Adipocyte (in vitro differentiated cells): ENCODE measurements around the gene LRRC46.

ENCODE experiments used
- DNase-seq: peaks from one replicate; pipeline ENCODE4 v3.0.0-alpha.2; 2015; ENCODE audit warnings: low read depth
- H3K27me3 ChIP-seq: replicated peaks from 2 replicates; pipeline ENCODE4 v1.7.0; 2013; ENCODE audit warnings: mild to moderate bottlenecking, low read length, moderate library complexity; ENCODE audit not compliant: control insufficient read depth, insufficient read depth
- H3K36me3 ChIP-seq: 2 replicates; pipeline ENCODE4 v1.7.0; 2013; ENCODE audit warnings: low read length, mild to moderate bottlenecking, moderate library complexity; ENCODE audit not compliant: control insufficient read depth, insufficient read depth, severe bottlenecking
- H3K4me1 ChIP-seq: 2 replicates; pipeline ENCODE4 v1.7.0; 2013; ENCODE audit warnings: mild to moderate bottlenecking, low read length, moderate library complexity; ENCODE audit not compliant: control insufficient read depth, insufficient read depth
- H3K4me3 ChIP-seq: 2 replicates; pipeline ENCODE4 v1.7.0; 2013; ENCODE audit warnings: mild to moderate bottlenecking, low read length, moderate library complexity
- H3K9ac ChIP-seq: 2 replicates; pipeline ENCODE4 v1.7.0; 2013; ENCODE audit warnings: mild to moderate bottlenecking, low read length, moderate library complexity
- H3K9me3 ChIP-seq: 2 replicates; pipeline ENCODE4 v1.7.0; 2013; ENCODE audit warnings: mild to moderate bottlenecking, low read length, moderate library complexity; ENCODE audit not compliant: control insufficient read depth

LRRC46 gene

DNA sequence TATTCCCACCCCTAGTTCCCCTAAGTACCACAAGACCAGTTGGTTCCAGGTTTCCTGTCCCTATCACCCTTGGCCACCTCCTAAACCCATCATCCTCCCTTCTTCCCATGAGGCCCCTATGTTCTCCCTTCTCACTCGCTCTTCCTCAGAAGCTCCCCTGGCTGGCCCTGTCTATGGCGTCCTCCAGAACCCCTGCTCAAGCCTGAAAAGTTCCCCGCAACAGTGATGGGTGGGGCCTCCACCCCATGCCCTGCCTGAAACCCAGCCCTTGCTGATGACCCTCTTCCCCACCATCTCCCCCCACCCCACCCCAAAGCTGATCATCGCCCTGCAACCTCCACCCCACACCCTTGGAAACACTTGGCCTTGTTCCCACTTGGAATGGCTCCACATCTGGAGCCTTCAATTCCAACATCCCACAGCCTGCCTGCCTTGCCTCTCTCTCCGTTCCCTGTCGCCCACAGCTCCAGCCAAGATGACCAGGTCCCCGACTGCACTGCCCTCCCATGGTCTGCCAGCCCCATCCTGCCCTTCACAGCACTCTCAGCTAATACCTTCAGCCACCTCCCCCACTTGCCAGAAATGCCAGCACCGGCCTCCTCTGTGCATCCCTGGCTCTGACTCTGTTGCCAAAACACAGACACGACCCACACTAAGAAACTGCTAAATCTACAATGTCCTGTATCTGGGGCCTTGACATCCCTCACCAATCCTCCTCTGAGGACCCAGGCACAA, 20.4 kb upstream of the LRRC46 start:
- H3K4me1 ChIP-seq, result peaks cover 22% of the 10 kb centered on the region
- no peak for DNase-seq
- peaks cover 2% of the 10 kb centered on the region for H3K36me3 ChIP-seq
- H3K27me3 ChIP-seq, result peaks cover 9% of the 10 kb centered on the region
- no peaks in the 10 kb centered on the region for H3K9me3 ChIP-seq
- H3K4me3 ChIP-seq, result no peak overlapping the region
- no peak overlapping the region for H3K9ac ChIP-seq

DNA sequence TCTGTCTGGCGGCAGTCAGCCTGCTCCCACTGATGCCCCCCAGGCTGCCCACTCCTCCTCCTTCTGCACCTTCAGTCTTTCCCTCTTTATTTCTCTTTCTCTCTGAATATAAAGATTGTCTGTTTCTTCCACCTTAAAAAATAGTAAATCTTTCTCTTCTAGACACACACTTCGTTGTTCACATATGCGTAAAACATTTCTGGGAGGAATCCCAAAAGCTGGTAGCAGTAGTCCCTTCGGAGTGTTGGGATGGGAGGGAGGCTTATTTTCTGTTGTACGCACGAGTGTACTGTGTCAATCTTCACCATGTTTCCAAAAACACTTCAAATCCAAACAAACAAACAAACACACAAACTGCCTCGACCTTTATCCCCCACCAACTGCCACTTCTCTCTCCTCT, 19.8 kb upstream of the LRRC46 start:
- Histone ChIP-seq H3K36me3 (peaks cover 2% of the 10 kb centered on the region), H3K9ac (no peak overlapping the region), H3K4me3 (no peak overlapping the region), H3K4me1 (peaks cover 22% of the 10 kb centered on the region), H3K9me3 (no peaks in the 10 kb centered on the region), H3K27me3 (peaks cover 5% of the 10 kb centered on the region)
- DNase-seq, result no peak

DNA sequence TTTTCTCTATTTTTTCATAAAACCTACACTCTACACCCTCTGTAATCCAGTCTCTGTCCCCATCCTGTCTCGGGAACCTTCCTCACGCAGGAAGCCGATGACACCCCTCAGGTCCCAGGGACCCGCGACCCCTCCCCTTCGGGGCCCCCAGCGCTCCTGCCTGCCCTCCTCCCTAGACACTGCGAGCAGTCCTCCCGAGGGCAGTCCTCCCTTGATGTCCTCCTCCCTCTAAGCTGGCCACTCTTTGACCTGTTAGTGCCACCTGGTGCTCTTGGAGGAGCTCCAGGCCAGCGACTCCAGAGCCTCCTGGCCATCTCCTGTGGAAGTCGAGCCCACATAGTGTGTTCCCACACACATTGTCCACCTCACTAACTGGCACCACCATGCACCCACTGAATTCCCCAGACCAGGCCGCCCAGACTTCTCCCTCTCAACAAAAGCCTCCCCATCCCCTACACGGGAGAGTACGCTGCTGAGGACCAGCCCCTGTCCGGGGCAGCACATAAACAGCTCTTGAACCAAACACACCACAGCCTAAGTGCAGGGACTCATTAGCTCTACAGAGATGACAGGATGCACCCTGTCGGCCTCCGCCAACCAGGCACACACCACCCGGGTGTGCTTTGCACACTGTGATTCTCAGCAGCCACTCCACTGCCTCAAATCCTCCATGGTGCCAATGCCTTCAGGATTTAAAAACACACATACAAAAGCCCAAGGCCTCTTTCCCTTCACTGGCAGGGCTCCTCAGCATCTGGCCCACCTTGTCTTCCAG, 19.1 kb upstream of the LRRC46 start:
- H3K4me3 ChIP-seq, result no peak overlapping the region
- no peaks in the 10 kb centered on the region for H3K27me3 ChIP-seq
- DNase-seq, result no peak
- no peaks in the 10 kb centered on the region for H3K36me3 ChIP-seq
- no peaks in the 10 kb centered on the region for H3K9me3 ChIP-seq
- H3K9ac ChIP-seq, result no peak overlapping the region
- peaks cover 22% of the 10 kb centered on the region for H3K4me1 ChIP-seq

DNA sequence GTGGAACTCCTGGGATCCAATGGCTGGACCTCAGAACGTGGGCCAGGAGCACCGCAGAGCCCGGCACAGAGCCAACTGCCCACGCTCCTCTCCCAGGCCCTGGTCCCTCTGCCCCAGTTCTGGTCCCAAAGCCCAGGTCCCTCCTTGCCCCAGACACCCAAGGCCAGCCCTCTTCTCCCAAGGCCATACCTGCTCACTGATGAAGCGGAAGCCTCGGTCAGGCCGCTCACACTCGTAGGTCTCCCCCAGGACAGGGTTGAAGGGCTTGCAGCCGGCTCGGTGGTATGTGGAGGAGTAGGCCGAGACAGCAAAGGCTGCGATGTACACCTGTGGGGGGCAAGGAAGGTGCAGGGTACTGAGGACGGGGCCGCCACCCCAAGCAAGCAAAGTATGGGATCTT, 18.4 kb upstream of the LRRC46 start:
- no peak for DNase-seq
- no peak overlapping the region for H3K9ac ChIP-seq
- H3K36me3 ChIP-seq, result no peaks in the 10 kb centered on the region

DNA sequence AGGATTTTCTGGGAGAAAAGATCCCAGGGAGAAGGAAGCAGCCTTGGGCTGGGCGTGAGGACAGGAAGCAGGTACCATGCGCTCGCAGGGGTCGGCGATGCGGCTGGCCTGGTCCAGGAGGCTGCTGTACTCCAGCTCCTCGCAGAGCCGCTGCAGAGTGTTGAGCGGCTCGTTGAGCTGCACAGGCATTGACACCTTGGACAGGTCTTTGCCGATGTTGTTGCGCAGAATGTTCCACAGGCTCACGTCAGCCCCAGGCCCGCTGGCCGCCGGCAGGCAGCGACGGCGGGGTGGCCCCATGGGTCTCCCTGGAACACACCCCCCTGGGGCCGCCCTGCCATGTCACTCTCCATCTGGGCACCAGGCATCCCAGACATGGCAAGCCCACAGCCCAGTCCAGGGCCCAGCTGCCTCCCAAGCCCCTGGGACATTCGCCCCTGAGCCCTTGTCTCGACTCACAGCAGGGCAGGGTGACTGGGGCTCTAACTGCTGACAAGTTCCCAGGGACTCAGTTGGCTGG, 17.9 kb upstream of the LRRC46 start:
- Histone ChIP-seq H3K9me3 (no peaks in the 10 kb centered on the region), H3K27me3 (no peaks in the 10 kb centered on the region), H3K4me3 (no peak overlapping the region), H3K36me3 (no peaks in the 10 kb centered on the region), H3K4me1 (peaks cover 22% of the 10 kb centered on the region), H3K9ac (no peak overlapping the region)
- no peak for DNase-seq

More for the DNA sequence above, 18.4 kb upstream of the LRRC46 start:
- Histone ChIP-seq H3K4me1 (peaks cover 22% of the 10 kb centered on the region), H3K27me3 (no peaks in the 10 kb centered on the region), H3K4me3 (no peak overlapping the region), H3K9me3 (no peaks in the 10 kb centered on the region)

DNA sequence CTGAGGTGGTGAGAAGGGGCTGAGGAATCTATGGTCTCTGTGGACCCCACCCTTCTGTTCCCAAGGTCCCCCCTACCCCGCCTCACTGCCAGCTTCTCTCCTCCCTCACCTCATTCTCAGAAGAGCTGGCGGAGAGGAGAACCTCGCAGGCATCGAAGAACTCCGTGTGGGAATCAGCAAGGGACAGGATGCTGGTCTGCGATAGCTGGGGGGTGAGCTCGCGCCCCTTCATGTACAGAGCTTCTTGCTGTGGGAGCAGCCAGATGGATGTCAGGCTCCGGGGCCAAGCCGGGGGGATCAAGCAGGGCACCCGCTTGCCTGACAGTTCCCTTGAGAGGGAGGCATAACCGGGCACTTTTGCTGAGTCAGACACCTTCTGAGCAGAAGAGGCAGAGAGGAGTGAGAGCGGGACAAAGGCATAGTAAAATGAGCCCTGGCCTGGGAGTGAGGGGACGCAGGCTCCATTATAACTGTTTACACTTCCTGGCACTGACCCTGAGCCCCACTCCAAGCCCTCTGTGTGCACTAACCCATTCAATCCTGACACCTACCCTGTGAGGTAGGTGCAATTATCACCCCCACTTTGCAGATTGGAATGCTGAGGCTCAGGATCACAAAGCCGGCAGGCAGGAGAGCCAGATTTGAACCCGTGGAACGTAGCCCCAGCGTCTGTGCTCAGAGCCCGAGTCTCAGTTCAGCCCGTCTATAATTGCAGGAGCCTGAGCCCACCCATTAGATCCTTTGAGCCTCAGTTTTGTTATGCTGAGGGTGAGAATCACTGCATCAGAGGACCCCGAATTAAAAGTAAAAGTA, 16.2 kb upstream of the LRRC46 start:
- no peak for DNase-seq
- H3K4me3 ChIP-seq, result no peak overlapping the region
- no peaks in the 10 kb centered on the region for H3K9me3 ChIP-seq
- H3K36me3 ChIP-seq, result no peaks in the 10 kb centered on the region
- peaks cover 9% of the 10 kb centered on the region for H3K4me1 ChIP-seq
- H3K9ac ChIP-seq, result no peak overlapping the region
- H3K27me3 ChIP-seq, result no peaks in the 10 kb centered on the region

DNA sequence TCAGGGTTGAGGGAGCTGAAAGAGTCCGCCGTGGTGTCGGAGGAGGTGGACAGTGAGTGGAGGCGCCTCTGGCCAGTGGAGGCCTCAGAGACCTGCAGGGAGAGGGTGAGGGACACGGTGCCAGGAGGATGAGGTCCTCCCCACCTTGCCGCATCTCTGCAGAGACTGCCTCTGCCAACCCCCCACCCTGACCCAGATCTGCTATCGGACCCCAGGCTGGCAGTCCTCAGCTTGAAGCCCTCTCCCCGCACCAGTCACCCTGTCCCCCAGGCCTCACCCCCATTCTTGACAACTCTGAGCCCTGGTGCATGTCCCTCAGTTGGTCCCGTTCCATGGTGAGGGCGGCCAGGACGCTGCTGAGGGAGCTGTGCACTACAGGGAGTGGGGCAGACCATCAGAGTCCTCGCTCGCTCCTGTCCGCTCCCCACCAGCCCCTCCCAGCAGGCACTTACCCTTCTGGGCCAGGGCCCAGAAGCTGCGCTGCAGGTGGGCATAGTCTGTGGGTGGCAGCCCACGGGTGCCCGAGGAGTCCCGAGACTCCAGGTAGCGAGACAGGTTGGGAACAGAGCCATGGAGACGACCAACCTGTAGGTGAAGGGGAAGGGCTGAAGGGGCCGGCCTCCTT, 15.2 kb upstream of the LRRC46 start:
- no peak for DNase-seq
- Histone ChIP-seq H3K9ac (no peak overlapping the region), H3K4me3 (no peak overlapping the region), H3K36me3 (no peaks in the 10 kb centered on the region), H3K27me3 (no peaks in the 10 kb centered on the region), H3K4me1 (peaks cover 4% of the 10 kb centered on the region), H3K9me3 (no peaks in the 10 kb centered on the region)

DNA sequence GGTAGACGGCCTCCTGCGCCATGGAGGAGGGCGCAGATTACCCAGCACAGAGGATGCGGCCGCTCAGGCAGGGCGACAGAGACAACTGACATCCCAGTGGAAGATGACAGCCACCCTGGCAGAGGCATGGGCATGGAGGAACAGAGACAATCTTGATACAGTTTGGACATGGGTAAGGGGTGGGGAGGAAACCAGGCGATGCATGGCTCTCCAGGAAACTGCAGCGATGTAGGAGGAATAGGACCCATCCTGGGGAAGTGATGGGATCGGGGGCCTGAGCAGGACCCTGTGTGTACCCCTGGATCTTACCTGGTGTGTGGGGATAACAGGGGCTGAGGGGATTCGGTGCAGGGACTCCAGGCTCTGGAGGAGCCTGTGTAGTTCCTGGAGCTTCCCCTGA, 14.5 kb upstream of the LRRC46 start:
- no peak overlapping the region for H3K9ac ChIP-seq
- no peaks in the 10 kb centered on the region for H3K36me3 ChIP-seq
- no peaks in the 10 kb centered on the region for H3K27me3 ChIP-seq
- H3K9me3 ChIP-seq, result no peaks in the 10 kb centered on the region
- DNase-seq, result no peak
- peaks cover 8% of the 10 kb centered on the region for H3K4me1 ChIP-seq
- H3K4me3 ChIP-seq, result no peak overlapping the region

DNA sequence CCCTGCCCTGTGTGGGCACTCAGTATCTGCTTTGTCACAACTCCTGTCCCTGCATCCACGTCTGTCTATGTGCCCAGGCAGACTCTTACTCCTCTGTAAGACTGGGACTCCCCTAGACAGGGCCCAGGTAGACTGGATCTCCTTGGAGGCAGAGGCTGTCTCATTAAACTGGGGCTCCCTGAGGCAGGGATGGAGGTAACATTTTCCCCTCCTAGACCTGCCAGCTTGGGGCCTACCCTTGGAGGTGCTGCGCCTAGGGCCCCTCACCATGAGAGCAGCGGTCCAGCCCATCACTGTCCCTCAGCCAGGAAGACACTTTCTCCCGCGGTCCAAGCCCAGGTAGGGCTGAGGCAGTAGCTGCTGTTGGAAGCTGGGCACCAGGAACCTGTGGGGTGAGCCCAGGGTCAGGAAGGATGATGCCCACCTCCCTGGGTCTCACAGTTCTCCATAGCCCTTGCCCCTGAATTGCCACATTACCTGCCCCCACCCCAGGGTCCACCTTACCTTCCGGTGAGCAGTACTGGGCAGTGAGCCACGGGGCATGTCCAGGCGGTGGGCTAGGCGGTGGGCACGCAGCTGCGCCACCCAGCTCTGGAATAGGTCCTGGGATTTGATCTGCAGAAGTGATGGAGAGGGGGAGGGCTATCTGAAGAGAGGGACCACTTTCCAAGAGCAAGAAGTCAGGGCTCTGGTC, 13.3 kb upstream of the LRRC46 start:
- peaks cover 13% of the 10 kb centered on the region for H3K4me1 ChIP-seq
- no peak overlapping the region for H3K9ac ChIP-seq
- no peak overlapping the region for H3K4me3 ChIP-seq
- H3K27me3 ChIP-seq, result no peaks in the 10 kb centered on the region
- H3K9me3 ChIP-seq, result no peaks in the 10 kb centered on the region
- H3K36me3 ChIP-seq, result peaks cover 1% of the 10 kb centered on the region
- DNase-seq, result no peak

DNA sequence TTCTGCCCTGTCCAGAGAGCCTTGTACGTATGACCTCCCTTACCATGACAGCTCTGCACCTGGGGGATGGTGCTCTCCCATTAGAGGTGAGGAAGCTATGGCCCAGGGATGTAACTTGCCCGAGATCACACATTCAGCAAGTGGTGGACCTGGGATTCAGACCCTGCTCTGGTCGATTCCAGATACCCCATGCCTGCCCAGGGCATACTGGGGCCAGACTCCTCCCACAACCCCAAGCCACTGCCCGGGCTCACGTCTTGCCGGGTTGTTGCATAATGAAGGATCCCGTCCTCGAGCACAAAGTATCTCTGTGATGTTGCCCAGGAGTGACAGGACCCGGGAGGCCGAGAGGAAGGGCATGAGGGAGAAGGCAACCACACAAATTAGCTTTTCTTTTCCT, 12.0 kb upstream of the LRRC46 start:
- H3K27me3 ChIP-seq, result no peaks in the 10 kb centered on the region
- DNase-seq, result no peak

More for the DNA sequence above, 12.0 kb upstream of the LRRC46 start:
- H3K9ac ChIP-seq, result no peak overlapping the region
- no peaks in the 10 kb centered on the region for H3K9me3 ChIP-seq
- H3K36me3 ChIP-seq, result peaks cover 15% of the 10 kb centered on the region
- peaks cover 13% of the 10 kb centered on the region for H3K4me1 ChIP-seq
- H3K4me3 ChIP-seq, result no peak overlapping the region
